Posterior cingulate gyrus (tissue), 11 donors: Measurements from ENCODE around the gene TOPORS.
"Not testable (repeated sequence)": the region's sequence is repeated elsewhere in the genome, so short reads cannot be mapped to it uniquely, and the experiment has no call there.

Experiments
- DNase-seq, 10 donors: peaks; one replicate each; pipeline versions ENCODE4 v3.0.0 to v3.0.0-alpha.2; 2020 to 2021; ENCODE audit warnings: mixed read lengths in 3 of 10
- intact Hi-C: fragments of 100-400 bp; cut with DNase I; formaldehyde crosslinking; loops from one replicate; pipeline ENCODE4 v1.15.1; 2023

Gene TOPORS

DNA sequence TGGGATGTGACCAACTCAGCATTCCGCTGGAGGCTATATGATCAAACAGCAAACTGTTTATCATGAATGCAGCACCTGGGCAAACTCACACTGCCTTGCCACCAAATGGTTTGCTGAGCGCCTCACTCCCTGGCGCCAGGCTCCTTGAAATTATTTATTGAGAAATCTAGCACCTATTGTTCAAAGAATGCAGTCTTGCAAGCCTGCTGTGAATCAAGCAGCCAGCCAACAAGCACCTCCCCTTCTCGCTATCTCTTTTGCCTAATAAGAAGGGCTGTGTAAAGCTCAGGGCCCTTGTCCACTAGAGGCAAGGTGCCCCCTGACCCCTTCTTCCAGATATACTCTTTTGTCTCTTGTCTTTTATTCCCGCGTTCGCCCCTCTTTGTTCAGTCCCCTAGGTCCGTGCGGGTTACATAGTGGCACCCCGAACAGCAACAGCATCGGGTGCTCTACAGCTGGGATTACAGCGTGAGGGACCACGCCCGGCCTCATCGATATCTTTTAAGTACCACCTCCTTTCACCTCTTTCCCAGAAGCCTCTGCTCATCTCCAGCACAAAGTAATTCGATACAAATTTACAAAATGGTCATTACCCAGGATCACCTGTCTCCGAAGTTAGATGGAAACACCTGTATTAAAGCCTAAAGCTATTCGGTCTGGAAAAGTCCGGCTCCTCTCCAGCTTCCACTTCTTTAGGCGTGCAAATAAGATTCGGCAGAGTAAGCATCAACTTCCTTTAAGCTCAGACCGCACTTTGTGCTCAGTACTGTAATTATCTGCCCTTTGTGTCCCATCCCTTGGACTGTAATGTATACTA, 27.3 kb downstream of the TOPORS start:
- intact Hi-C loops, result no loop called here
- peak in 1 of 10 donors; percentile 44 for DNase-seq

DNA sequence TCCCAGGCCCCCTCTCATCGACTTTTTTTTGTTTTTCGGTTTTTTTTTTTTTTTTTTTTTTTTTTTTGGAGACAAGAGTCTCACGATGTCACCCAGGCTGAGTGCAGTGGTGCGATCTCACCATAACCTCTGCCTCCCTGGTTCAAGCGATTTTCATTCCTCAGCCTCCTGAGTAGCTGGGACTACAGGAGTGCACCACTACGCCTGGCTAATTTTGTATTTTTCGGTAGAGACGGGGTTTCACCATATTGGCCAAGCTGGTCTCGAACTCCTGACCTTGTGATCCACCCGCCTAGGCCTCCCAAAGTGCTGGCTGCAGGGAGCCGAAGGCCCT, 27.9 kb downstream of the TOPORS start:
- intact Hi-C loops, DNase-seq: not testable (repeated sequence)

DNA sequence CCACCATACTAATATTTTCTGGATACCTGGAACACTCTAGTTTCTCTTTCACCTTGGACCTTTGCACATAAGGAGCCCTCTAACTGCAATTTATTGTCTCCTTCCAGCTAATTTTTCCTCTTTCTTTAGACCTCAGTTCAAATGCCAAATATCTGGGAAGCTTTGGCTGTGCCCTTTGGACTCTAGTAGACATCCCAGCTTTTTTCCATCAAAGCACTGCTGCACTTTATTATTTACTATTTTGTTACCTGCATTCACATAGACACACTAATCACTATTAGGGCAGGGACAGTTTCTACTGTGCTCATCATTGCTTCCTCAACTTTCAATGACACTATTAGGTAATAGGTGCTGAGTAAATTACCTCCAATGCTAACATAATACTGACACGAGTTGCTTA, 28.5 kb downstream of the TOPORS start:
- intact Hi-C loops, result no loop called here
- no peak for DNase-seq

DNA sequence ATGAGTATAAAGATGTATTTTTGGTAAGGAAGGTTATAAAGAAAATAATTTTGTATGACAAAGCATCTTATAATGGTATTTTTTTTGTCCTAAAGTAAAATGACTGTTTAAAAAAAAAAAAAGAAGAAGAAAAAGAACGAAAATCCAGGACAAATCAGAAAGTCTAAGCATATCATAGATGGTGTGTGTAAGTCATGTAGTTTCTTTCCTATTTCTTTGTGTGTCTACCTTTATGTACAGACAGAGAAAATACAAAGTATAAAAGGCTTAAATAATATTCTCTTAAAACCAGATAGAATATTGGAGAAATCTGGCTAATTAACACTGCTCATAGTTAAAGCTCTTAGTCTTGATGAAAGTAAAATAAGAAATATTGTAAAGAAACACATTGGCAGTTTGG, 34.1 kb downstream of the TOPORS start:
- DNase-seq, result no peak

DNA sequence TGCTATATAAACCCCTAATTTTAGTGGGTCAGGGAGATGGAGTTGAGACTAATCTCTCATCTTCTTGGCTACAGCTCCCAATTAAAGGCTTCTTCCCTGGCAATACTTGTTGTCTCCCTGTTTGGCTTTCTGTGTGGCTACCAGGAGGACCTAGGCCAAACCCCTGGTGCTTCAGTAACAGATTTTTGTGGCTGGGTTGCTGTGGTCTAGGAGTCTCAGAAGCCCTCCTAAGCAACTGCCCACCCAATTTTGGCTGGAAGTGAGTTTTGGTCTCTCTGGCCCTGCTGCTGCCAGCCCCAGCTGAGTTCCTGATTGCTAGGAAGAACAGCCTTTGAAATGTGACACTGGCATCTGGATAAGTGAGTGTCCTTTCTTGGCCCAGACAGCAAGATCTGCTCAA, 36.1 kb downstream of the TOPORS start:
- no peak for DNase-seq
- intact Hi-C loops, result no loop called here

More for the DNA sequence above, 34.1 kb downstream of the TOPORS start:
- intact Hi-C loops, result no loop called here

DNA sequence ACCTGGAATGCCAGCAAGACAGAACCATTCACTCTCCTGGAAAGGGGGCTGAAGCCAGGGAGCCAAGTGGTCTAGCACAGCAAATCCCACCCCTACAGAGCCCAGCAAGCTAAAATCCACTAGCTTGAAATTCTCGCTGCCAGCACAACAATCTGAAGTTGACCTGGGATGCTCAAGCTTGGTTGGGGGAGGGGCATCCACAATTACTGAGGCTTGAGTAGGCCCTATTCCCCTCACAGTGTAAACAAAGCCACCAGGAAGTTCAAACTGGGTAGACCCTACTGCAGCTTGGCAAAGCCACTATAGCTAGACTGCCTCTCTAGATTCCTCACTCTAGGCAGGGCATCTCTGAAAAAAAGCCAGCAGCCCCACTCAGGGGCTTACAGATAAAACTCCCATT, 43.7 kb downstream of the TOPORS start:
- intact Hi-C loops, result no loop called here
- no peak for DNase-seq

DNA sequence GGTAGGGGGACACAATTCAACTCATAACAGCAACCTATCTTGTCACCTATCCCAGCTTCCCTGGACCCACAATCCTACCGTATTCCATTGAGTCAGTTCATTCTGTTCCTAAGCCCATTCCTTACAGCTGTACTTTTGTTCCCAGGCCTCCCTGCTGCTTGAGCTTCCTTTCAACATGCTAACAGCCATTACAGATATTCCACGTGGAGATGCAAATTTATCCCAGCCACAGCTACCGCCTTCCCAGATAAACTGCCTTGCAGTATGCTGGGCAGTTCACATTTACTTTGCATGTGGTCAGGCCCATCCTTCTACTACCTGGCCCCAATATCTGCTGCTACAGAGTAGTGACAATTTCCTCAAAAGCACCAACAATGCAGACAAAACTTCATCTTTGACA, 49.4 kb downstream of the TOPORS start:
- intact Hi-C loops, result no loop called here
- DNase-seq, result no peak

DNA sequence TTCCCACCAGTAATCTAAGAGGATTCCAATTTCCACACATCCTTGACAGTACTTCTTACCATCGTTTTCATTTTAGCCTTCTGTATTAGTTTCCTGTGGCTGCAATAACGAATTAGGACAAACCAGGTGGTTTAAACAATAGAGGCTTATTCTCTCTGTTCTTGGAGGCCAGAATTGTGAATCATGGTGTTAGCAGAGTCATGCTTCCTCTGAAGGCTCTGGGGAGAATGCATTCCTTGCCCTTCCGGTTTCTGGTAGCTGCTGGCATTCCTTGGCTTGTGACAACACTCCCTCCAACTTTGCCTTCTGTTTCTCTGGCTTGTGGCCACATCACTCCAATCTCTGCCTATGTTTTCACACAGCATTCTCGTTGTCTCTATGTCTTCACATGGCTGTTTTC, 49.9 kb downstream of the TOPORS start:
- intact Hi-C loops, result no loop called here
- no peak for DNase-seq

DNA sequence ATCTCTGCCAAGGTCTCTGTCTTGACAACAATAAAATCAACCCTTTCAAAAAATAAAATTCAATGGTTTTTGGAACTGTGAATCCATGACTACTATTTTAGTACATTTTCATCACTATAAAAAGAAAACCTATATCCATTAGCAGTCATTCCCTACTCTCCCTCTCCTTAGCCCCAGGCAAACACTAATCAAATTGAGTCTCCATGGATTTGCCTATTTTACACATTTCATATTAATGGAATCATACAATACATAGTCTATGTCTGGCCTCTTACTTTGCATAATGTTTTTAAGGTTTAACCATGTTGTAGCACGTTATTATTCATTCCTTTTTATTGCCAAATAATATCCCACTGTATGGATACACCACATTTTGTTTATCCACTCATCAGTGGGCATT, 50.5 kb downstream of the TOPORS start:
- intact Hi-C loops, result no loop called here

DNA sequence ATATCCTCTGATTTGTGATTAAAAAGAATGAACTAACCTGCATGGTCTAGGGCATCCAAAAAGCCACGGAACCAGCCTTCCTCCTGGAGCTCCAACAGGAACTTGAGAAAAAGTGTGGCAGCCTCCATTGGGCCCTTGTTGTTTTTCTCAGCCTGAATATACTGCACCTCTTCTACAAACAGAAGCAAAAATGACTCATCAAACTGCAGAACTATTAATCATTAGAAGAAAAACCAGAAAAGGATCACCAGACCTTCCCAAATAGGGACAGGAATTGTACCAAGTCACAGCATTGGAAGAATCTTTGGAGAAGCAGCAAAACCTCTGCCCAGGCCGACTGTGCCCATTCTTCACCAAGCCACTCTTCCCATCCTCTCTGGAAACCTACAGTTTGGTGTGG, 51.6 kb downstream of the TOPORS start:
- no peak for DNase-seq
- intact Hi-C loops, result no loop called here

More for the DNA sequence above, 50.5 kb downstream of the TOPORS start:
- no peak for DNase-seq

DNA sequence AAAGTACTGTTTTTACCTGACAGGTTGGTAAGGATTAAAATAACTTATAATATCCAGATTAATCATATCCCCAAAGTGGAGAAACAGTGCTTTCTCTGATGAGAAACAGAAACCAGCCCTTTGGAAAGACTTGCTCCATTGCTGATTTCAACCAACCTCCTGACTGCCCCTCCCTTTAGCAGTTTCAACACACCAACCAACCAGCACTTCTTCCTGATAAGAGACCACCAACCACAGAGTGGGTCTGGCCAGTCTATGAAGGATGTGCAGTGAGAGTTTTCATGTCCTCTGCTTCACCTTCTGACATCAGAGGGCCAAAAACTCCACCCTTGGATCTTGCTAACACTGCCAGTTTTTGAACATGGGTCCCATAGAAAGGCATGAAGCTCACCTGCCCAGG, 54.5 kb downstream of the TOPORS start:
- DNase-seq, result no peak

DNA sequence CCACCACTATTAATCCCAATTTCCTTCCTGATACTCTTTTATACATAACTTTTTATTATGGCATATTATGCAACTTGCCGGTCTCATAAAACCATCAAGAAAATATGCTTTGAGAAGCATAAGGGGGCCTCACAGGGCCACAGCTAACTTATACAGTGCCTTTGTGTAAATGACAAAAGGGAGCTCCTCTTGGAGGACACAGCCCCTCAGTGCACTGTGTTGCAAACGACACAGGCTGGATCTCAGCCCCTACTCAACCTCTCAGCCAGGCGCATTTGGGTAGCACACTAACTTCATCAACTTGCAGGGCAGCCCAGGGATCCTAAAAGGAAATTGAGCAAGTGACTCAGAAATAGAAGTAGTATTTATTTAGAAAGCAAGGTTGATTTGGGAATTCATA, 61.8 kb downstream of the TOPORS start:
- no peak for DNase-seq
- intact Hi-C loops, result no loop called here

More for the DNA sequence above, 54.5 kb downstream of the TOPORS start:
- intact Hi-C loops, result no loop called here
